ENCODE results near the gene MYH7.

MYH7 gene

GRCh38 chr14:23370221-23370620 lies 65.2 kb downstream of the MYH7 start:
- DNase-seq (ENCODE audit: low read depth): no peak

DNA sequence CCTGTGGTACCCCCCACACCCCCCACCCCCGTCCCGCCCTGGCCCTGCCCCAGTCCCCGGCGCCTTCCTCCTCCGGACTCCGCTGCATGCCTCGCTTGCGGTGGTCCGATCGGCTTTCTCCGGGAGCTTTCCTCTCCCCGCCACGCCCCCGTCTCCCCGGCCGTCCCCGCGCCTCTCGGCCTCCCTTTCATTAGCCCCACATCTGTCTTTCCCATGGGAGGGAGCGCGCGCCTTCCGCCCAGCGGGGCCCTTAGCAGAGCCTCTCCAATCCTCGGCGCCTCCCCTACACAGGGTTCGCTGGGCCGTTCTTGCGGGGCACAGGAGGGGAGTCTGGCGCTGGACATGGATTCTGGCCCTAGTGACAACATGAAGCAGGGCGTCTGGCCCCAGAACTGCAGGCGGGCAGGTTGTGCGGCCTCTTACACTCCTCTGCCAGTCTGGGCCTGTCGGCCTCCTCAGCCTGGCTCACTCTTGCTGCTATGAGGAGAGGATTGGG lies 69.0 kb downstream of the MYH7 start:
- no peak for DNase-seq (ENCODE audit: low read depth)

DNA sequence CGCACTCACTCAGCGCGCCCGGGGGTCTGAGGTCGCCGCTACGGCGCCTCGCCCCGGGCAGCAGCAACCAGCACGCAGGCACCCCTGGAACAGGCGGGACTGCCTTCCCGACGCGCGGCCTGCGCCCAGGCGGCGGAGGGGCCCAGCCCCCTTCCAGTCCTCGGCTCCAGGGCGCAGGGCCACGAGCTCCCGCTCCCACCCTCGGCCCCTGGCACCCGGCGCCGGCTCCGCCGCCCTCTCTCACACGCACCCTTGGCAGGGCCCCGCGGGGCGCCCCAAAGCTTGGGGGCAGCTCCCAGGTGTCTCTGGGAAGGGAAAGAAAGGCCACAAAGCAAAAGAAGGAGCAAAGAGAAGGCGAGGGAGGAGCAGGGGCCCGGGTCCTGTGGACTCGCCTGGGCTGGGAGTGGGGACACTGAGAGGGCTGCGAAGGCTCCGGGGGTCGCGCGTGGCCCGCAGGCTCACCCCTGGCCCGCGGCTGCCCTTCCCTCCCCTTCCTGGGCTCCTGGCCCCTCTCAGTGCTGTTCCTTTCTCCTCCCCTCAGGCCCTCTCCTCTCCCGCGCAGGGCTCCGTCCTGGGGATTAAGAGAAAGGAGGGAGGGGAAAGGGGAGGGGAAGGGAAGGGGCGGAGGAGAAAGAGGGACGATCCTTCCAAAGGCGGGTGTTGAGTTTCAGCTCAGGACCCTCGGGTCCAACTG lies 69.6 kb downstream of the MYH7 start:
- peak; percentile 34 for DNase-seq (ENCODE audit: low read depth)

- DNase-seq (ENCODE audit: low read depth): no peak
Measured at GRCh38 chr14:23365036-23365731, 70.3 kb downstream of the MYH7 start, which contains the start of gene EFS. Gene EFS (minus strand): TSS chr14:23365172. CDS start chr14:23365025, 147 bp downstream.

DNA sequence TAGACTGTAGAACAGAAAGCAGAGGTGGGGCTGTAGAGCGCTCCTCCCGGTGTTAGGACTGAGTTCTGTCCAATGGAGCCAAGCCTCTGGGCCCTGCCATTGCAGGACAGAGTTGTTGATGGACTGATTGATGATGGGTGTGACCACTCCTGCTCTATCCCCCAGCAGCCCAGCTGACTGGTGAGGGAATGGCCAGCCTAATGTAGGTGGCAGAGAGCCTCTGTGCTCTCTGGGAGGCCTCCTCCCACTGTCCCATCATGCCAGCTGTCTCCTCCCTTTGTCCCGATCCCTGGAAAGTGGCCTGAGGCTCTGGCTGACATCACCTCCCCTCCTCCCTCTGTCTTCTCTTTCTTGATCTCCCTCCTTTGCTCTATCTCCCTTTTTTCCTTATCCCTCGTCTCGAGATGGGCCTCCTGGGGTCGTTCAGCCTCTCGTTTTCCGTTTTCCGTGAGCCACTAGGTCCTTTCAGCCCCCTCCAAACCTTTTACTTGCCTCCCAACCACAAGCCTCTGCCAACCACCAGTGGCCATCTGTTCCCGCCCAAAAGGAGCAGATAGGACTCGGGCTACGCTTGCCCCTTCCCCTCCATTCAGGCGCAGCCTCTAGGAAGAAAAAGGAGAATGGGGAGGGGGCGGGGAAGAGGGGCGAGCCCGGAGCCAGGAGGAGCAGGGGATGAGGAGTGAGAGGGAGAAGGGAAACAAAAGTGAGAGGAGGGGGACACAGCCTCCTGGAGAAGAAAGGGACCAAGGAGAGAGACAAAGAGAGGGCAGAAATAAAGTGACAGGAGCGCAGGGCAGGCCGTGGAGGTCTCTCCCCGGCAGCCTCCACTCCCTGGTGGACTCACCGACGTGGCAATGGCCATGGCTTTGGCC lies 71.1 kb downstream of the MYH7 start:
- no peak for DNase-seq (ENCODE audit: low read depth)

Measured in fibroblast of the conjunctiva (primary cell).